SK-N-MC (cell line): Measurements from ENCODE around the gene JPH3.

ENCODE experiments used
- DNase-seq: peaks from one replicate; pipeline ENCODE4 v3.0.0-alpha.2; 2011; ENCODE audit warnings: low read depth, low spot score
- H3K27ac ChIP-seq: fragments of 200-600 bp; sonication (generic); 2 replicates; pipeline ENCODE4 v1.5.1; 2016; ENCODE audit warnings: mixed run types
- H3K36me3 ChIP-seq: fragments of 200-600 bp; sonication (generic); 2 replicates; pipeline ENCODE4 v1.6.1; 2017; ENCODE audit warnings: antibody characterized with exemption, low read length, mixed read lengths; ENCODE audit not compliant: insufficient read depth
- H3K4me3 ChIP-seq: fragments of 200-600 bp; sonication (generic); 2 replicates; pipeline ENCODE4 v1.5.1; 2016
- H3K9ac ChIP-seq: fragments of 200-600 bp; sonication (generic); 2 replicates; pipeline ENCODE4 v1.8.0; 2017; ENCODE audit warnings: mixed run types, mixed read lengths; ENCODE audit not compliant: insufficient read length
- H3K9me3 ChIP-seq: fragments of 200-600 bp; sonication (generic); 2 replicates; pipeline ENCODE4 v1.6.1; 2017; ENCODE audit warnings: low read depth, mild to moderate bottlenecking, antibody characterized with exemption, low read length, moderate library complexity, mixed read lengths
- EZH2 ChIP-seq: fragments of 200-600 bp; sonication (generic); IDR thresholded peaks from one replicate; pipeline ENCODE4 v1.6.1; 2017; ENCODE audit warnings: antibody characterized with exemption
- FOXP2 ChIP-seq: optimal IDR thresholded peaks from 2 replicates; pipeline ENCODE3; 2011; ENCODE audit warnings: mild to moderate bottlenecking, moderate library complexity; ENCODE audit not compliant: insufficient read depth; ENCODE audit errors: extremely low read length, control extremely low read depth
- POLR2AphosphoS5 ChIP-seq: IDR thresholded peaks from 2 replicates; pipeline ENCODE4 v1.6.1; 2012; ENCODE audit warnings: mild to moderate bottlenecking, low read depth, low read length, borderline replicate concordance

Gene JPH3

DNA sequence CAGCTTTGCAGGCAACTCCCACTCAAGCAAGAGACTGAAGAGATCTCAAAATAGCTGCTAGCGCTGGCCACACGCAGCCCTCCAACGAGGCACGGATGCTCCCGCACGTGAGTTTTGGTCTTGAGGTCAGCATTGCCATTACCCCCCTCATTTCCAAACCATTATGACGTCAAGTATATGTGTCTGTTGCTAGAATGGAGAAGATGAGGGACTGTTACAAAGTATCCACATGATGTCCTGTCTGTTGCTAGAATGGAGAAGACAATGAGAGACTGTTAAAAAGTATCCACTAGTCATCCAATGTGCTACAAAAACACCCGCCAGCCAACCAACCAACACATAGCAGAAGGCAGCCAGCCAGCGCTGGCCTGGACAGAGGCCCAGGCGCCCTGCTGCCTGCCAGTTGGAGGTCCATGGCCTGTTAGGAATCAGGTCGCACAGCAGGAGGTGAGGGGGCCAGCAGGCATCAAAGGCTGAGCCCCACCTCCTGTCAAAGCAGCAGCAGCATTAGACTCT, 138.7 kb downstream of the JPH3 start:
- Histone ChIP-seq H3K27ac (no peak overlapping the region), H3K4me3 (no peak overlapping the region), H3K36me3 (no peaks in the 10 kb centered on the region; the same call in 1 of the 2 replicates), H3K9me3 (no peaks in the 10 kb centered on the region), H3K9ac (no peak overlapping the region)
- no peak for DNase-seq
- TF ChIP-seq FOXP2, result no peak
- no peak for TF ChIP-seq POLR2AphosphoS5
- no peak for TF ChIP-seq EZH2

DNA sequence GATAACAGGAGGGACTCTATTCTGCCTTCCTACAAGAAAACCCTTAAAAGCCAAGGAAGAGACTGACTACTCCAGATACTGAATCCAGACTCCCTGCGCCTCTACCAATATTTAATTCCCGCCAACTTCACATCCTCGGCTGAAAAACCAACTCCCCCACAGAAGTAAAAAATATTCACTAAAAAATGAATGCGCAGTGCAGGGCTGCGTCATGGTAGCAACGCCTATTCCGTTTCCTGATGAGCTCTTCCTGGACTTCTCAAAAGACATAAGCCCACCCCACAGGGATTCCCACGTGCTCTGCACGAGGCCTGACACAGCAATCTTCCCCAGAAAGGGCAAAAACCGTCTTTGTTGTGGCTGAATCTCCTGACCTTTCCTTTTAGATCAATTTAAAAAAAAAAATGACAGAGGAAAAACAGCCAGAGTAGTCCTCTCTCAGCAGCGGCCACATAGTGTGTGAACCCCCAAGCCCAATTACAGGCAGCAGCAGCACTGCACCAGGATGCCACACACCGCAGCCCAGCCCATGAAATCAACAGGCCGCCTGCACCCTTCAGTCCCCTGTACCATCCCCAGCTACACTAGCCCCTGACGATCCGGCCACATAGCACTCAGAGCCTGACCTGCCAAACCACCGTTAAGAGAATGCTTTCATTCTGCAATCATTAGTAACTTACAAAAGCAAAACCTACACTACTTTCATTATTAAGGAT, 139.6 kb downstream of the JPH3 start:
- Histone ChIP-seq H3K9ac (no peak overlapping the region), H3K27ac (no peak overlapping the region), H3K9me3 (no peaks in the 10 kb centered on the region), H3K36me3 (no peaks in the 10 kb centered on the region; the same call in 1 of the 2 replicates), H3K4me3 (no peak overlapping the region)
- DNase-seq, result no peak
- TF ChIP-seq FOXP2 (no peak), POLR2AphosphoS5 (no peak), EZH2 (no peak)

DNA sequence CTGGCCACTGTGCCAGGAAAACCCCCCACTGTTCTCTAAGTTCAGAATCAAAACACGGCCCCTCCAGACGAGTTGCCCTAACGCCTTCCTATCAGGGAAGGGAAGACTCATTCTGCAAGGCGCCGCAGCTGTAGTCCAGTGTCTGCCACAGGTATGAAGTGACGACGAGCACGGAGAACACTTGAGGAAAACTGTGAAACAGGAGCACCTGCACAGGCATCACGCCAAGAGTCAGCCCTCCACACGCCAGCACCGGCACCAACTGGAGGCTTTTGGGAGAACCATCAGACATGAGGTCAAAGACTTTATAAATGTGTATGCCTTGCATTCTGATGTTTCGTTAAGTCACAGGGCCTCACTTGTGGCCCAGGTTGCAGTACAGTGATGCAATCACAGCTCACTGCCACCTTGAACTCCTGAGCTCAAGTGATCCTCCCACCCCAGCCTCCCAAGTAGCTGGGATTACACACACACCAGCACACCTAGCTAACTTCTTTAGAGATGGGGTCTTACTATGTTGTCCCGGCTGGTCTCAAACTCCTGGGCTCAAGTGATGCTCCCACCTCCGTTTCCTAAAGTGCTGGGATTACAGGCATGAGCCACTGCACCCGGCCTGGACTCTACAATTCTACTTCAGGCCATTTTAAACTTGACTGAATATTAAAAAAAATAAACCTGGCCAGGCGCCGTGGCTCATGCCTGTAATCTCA, 140.6 kb downstream of the JPH3 start:
- Histone ChIP-seq H3K27ac (no peak overlapping the region), H3K9me3 (no peaks in the 10 kb centered on the region), H3K36me3 (no peaks in the 10 kb centered on the region; the same call in 1 of the 2 replicates), H3K9ac (no peak overlapping the region), H3K4me3 (no peak overlapping the region)
- no peak for TF ChIP-seq FOXP2
- no peak for TF ChIP-seq POLR2AphosphoS5
- TF ChIP-seq EZH2, result no peak
- no peak for DNase-seq

DNA sequence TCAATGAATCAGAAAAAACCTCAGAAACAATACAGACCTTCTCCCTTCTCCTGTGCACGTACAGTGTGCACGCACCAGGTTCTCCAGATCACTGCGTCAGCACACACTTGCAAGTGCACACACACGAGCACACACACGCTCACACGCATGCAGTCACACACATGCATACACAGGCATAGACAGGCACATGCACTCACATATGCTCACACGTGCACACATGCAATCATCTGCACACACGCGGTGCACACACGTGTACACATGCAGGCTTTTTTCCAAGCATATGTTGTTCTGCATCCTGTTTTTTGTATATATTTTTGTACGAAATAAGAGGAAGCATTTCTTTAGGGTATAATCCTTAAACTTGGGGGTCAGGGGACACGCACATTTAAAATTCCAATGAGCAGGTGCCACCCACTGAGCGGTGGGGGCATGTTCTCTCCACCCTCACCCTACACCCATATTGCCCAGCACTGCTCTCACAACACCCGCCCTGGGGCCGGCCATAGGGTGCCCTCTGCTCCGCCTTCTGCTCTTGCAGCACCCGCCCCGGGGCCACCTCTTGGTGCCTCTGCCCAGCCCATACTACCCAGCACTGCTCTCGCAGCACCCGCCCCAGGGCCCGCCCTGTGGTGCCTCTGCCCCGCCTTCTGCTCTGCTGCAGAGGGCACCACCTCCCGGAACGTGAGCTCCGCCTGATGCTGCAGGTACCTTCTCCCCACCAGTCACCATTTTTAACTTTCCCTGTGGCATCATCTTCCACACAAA, 142.6 kb downstream of the JPH3 start:
- no peak overlapping the region for H3K27ac ChIP-seq
- no peaks in the 10 kb centered on the region for H3K9me3 ChIP-seq
- no peak for DNase-seq
- H3K9ac ChIP-seq, result no peak overlapping the region
- H3K4me3 ChIP-seq, result no peak overlapping the region
- peaks cover 8% of the 10 kb centered on the region; the same call in 1 of the 2 replicates for H3K36me3 ChIP-seq
- TF ChIP-seq EZH2 (no peak), FOXP2 (no peak), POLR2AphosphoS5 (no peak)

DNA sequence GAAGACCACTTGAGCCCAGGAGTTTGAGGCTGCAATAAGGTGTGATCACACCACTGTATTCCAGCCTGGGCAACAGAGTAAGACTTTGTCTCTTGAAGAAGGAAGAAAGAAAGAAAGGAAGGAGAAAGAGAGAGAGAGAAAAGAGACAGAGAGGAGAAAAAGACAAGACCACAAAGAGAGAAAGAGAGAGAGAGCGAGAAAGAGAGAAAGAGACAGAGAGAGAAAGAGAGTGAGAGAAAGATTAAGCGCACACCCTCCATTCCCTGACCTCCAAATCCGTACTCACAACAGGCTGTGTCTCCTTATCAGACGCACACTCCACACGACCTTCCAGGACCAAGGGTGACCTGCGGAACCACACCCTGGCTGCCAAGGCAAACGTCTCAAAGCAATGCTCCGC, 143.9 kb downstream of the JPH3 start:
- H3K36me3 ChIP-seq, result peaks cover 9% of the 10 kb centered on the region; the same call in 1 of the 2 replicates
- H3K9me3 ChIP-seq, result no peaks in the 10 kb centered on the region
- no peak overlapping the region for H3K4me3 ChIP-seq
- TF ChIP-seq FOXP2, result no peak
- TF ChIP-seq POLR2AphosphoS5, result no peak
- no peak for TF ChIP-seq EZH2
- DNase-seq, result no peak
- no peak overlapping the region for H3K27ac ChIP-seq
- no peak overlapping the region for H3K9ac ChIP-seq
